GM12872 (cell line): ENCODE data around the gene SMC1B.

Experiments used
- TF ChIP-seq, protein P1 (sequence below): IDR thresholded peaks from 3 replicates; pipeline ENCODE4 v1.5.1; 2011; ENCODE audit warnings: low read depth, mild to moderate bottlenecking, low read length, moderate library complexity; ENCODE audit not compliant: insufficient read depth

Gene SMC1B

DNA sequence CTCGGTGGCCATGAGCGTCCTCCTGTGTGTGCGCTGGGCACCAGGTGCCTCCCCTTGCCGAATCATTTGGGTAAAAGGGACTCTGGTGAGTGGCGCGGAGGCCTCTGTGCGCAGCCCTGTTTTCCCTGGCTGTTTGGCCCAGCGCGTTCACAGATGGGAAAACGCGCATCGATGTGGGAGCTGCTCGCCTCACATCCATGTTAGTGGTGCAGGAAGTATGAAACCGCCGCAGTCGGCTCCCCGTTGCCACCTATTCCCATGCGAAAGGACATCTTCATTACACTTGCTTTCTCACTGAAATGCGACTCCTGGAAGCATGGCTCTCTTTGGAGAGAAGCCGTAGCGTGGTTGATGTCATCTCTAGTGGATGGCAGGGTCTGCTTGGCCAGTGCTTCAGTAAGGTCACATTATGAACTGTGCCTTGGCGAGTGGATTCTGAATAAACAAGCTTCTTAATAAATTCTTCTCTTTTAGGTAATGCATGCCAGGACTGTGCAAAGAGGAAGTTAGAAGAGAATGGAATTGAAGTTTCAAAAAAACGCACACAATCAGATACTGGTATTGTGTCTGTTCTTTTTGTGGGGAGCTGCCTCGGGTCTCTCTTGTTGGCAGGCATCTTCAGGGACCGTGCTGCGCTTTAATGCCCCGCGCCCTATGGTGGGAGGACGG lies 77.4 kb downstream of the SMC1B start:
- TF ChIP-seq, protein P1, sequence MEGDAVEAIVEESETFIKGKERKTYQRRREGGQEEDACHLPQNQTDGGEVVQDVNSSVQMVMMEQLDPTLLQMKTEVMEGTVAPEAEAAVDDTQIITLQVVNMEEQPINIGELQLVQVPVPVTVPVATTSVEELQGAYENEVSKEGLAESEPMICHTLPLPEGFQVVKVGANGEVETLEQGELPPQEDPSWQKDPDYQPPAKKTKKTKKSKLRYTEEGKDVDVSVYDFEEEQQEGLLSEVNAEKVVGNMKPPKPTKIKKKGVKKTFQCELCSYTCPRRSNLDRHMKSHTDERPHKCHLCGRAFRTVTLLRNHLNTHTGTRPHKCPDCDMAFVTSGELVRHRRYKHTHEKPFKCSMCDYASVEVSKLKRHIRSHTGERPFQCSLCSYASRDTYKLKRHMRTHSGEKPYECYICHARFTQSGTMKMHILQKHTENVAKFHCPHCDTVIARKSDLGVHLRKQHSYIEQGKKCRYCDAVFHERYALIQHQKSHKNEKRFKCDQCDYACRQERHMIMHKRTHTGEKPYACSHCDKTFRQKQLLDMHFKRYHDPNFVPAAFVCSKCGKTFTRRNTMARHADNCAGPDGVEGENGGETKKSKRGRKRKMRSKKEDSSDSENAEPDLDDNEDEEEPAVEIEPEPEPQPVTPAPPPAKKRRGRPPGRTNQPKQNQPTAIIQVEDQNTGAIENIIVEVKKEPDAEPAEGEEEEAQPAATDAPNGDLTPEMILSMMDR, result no peak

DNA sequence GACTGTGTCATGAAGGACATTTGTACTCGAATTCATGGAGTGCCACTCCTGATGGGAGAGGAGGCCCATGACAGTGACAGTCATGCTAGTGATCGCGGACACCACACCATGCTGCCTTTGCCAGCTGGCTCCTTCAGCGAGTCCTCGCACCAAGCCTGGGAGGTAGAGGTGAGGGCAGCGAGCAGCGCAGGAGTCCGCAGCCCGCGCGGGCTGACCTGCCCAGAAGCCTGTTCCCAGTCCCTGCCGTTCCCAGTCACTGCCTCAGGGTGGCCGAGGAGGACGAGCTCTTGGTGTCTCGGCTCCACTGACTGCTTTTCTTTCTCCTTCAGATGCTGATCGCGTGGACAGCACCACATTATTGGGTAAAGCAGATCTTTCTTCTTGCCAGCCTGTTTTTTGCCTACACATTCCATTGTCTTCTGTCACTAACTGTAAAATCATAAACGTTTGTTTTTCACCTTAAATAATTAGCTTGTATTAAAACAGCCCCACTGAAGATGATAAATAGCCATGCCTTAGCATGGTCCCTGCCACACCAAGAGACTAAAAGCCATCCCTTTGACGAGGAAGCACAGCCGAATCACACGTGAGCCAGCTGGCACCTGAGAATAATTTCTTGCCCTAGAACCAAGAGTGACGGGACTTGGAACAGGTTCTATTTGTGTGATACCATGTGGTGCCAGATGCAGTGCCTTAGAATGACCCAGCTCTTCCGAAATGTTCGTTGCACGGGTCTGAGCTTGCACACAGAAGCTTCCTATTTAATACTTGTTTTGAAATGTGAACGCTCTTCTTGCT lies 78.2 kb downstream of the SMC1B start:
- TF ChIP-seq, protein P1, result no peak

DNA sequence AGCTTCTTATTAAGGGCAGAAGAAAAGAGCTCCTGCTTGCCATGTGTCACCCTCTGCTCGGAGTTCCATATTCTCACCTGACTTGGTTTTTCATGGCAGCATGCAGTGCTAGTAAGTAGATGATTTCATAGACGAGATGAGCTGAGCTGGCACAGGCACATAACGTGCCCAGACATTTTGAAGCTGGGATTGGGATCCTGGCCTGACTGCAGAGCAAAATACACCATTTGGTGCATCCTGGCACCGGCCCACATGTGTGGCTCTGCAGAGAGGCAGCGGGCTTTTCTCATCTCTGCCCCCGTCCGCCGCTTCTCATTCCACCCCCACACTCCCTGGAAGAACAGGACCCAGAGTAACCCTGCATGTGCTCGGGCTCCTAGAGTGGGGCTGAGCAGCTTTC lies 78.9 kb downstream of the SMC1B start:
- TF ChIP-seq, protein P1, result no peak

DNA sequence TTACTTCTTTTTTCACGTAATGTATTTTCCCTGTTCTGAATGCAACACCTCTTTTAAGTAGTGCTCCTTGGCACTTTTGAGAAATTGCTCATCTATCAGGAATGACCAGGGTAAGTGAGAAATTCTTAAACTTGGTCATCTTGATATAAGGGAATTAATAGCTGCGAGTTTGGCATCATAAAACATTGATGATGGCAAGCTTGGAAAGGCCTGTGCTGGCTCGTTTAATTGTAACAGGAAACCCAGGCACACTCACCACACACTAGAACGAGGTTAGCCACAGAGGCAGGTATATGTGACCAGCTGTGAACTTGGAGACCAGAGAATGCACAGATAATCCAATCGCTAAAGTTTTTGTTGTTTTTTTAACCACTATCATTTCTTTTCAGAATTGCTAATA lies 79.3 kb downstream of the SMC1B start:
- TF ChIP-seq, protein P1, result no peak

DNA sequence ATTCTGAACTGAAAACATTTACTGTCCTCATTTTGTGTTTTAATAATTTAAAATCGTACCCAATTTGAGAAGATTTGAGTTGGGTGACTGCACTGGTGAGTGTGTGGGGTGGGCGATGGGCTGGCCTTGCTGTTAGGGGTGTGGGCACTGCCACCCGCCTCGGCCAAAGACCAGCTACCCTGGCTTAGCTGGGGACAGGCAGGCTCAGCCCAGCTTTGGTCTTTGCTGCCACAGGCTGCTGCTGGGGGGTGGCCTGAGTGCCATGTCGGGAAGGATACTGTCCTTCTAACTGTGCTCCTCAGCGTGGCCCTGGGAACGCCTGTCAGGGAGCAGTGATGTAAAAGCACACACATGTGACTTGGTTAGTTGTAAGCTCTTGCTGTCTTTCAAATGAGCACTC lies 81.4 kb downstream of the SMC1B start:
- TF ChIP-seq, protein P1, result no peak

DNA sequence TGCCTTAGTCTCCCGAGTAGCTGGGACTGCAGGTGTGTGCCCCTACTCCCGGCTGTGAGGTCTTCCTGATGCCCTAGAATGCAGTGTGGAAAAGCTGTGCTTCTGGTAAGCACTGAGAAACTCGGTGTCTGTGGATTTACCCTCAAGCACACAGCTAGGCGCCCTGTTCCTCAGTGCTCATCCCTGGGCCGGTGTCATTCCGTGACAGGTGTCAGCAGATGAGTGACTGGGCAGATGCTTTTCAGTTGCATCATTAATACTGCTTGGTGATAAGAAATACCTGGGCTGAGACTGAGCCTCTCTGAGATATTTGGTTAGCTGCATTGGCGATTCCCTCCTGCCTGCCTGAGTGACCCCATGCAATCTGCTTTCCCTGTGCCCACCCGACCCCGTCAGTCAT lies 81.9 kb downstream of the SMC1B start:
- TF ChIP-seq, protein P1, result no peak

DNA sequence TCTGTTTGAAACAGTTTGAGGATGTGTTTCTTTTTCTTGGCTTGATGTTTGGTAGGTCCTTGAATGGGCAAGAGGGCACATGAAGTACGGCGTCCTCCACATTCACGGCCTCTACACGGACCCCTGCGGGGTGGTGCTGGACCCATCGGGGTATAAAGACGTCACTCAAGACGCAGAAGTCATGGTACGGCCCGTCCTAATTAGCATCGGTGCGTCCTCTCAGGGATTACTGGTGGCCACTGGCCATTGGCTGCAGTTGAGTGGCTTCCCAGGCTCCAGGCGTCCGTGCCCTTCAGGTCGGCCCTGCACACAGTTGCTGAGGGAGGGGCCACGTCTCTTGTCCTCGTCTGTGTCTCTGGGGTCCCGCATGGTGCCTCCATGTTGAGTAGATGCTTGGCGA lies 82.9 kb downstream of the SMC1B start:
- TF ChIP-seq, protein P1, result no peak
